ENCODE data around the gene MCRIP2. TPM values are rescaled to one million over a fixed set of nuclear protein-coding genes. Genes with fewer than 3 reads are reported as not detected.

Gene MCRIP2, protein sequence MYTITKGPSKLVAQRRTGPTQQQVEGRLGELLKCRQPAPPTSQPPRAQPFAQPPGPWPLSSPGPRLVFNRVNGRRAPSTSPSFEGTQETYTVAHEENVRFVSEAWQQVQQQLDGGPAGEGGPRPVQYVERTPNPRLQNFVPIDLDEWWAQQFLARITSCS
- total RNA-seq (2021): 22.4 and 27.1 TPM in 2 replicates
- percentile 43 among the genes with signal in this experiment for Bru-seq, nascent RNA
- BruChase-seq, experiment 1, labeled RNA remaining after a 2-hour chase: percentile 55 among the genes with signal in this experiment
- percentile 56 among the genes with signal in this experiment for BruChase-seq, experiment 2, labeled RNA remaining after a 6-hour chase
- long read RNA-seq, transcript MCRIP2-201 (5 exons, 946 nt): major isoform, 9 of 24 reads
- long read RNA-seq, transcript MCRIP2-203 (6 exons, 1,050 nt): minor isoform, 6 of 24 reads
- long read RNA-seq, partial matches to known transcripts: 2 of 24 reads
- long read RNA-seq, other reads (novel, unspliced or antisense): 3 of 24 reads

GRCh38 chr16:641326-642188 lies at the start of gene MCRIP2:
Gene MCRIP2 (plus strand): TSS chr16:641828. CDS start chr16:641992, 164 bp downstream.
- Histone ChIP-seq H3K4me1 (ENCODE audit: insufficient read depth, low read length, poor library complexity, severe bottlenecking) (peaks cover 10% of the 10 kb centered on the region), H3K27ac (ENCODE audit: low read depth, low read length, poor library complexity, severe bottlenecking) (peak within 1 kb of the TSS; percentile 61), H3K36me3 (ENCODE audit: insufficient read depth, low read length, poor library complexity, severe bottlenecking) (no peaks in the 10 kb centered on the region), H3K27me3 (replicated peaks; ENCODE audit: insufficient read depth, low read depth, low read length, poor library complexity) (no peaks in the 10 kb centered on the region), H3K9me3 (ENCODE audit: low read depth, low read length, poor library complexity, severe bottlenecking) (no peaks in the 10 kb centered on the region), H3K4me3 (ENCODE audit: low read depth, low read length, poor library complexity, severe bottlenecking) (peak within 1 kb of the TSS; percentile 77)
- ChIA-PET POLR2A (ENCODE audit: low non-redundant PET) (no interaction called here), CTCF (no interaction called here)
- intact Hi-C loops (cut with micrococcal nuclease; ENCODE audit: unreplicated experiment): no loop called here
- TF ChIP-seq, protein P1, sequence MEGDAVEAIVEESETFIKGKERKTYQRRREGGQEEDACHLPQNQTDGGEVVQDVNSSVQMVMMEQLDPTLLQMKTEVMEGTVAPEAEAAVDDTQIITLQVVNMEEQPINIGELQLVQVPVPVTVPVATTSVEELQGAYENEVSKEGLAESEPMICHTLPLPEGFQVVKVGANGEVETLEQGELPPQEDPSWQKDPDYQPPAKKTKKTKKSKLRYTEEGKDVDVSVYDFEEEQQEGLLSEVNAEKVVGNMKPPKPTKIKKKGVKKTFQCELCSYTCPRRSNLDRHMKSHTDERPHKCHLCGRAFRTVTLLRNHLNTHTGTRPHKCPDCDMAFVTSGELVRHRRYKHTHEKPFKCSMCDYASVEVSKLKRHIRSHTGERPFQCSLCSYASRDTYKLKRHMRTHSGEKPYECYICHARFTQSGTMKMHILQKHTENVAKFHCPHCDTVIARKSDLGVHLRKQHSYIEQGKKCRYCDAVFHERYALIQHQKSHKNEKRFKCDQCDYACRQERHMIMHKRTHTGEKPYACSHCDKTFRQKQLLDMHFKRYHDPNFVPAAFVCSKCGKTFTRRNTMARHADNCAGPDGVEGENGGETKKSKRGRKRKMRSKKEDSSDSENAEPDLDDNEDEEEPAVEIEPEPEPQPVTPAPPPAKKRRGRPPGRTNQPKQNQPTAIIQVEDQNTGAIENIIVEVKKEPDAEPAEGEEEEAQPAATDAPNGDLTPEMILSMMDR (conservative IDR thresholded peaks at IDR 0.05; ENCODE audit: low read depth, low read length): no peak
- no peak for TF ChIP-seq EZH2 (IDR thresholded peaks at IDR 0.05; ENCODE audit: borderline replicate concordance, low read depth, low read length, poor library complexity, severe bottlenecking)
- BruUV-seq (replicated peaks): no TSS peak
- peak; percentile 72 for DNase-seq (ENCODE audit: low spot score)

DNA sequence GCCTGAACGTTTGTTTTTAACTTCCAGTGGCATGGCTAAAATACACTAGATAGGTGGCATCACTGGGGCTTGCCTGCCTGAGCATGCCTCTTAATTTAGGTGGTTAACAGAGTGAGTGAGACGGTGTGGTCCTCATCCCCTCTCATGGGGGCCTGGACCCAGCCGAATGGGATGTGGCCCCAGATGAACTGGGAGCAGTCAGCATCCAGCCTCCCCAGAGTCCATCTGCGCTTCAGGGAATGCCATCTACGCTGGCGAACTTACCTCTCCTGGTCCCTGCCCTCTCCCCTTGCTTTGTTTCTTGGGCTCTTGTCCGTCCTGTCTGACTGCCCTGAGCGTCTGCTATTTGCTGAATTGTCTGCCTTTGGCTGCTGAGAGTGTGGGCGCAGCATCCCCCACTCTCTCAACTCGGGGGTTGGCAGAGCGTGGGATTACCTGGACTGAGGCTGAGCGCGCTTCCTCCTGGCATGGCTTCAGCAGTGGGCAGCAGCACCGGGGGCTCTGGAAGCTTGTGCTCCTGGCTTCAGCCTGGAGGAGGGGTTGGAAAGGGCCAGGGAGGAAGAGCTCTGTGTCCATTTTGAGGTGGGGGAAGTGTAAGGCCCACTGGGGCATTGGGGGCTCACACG lies 49.6 kb upstream of the MCRIP2 start:
- POLR2A ChIA-PET (ENCODE audit: low non-redundant PET): no interaction called here
- Histone ChIP-seq H3K27me3 (replicated peaks; ENCODE audit: insufficient read depth, low read depth, low read length, poor library complexity) (no peaks in the 10 kb centered on the region), H3K9me3 (ENCODE audit: low read depth, low read length, poor library complexity, severe bottlenecking) (no peaks in the 10 kb centered on the region), H3K36me3 (ENCODE audit: insufficient read depth, low read length, poor library complexity, severe bottlenecking) (peaks cover 5% of the 10 kb centered on the region), H3K27ac (ENCODE audit: low read depth, low read length, poor library complexity, severe bottlenecking) (no peak overlapping the region), H3K4me1 (ENCODE audit: insufficient read depth, low read length, poor library complexity, severe bottlenecking) (peaks cover 19% of the 10 kb centered on the region), H3K4me3 (ENCODE audit: low read depth, low read length, poor library complexity, severe bottlenecking) (no peak overlapping the region)
- DNase-seq (ENCODE audit: low spot score): no peak
- CTCF ChIA-PET: no interaction called here
- intact Hi-C loops (cut with micrococcal nuclease; ENCODE audit: unreplicated experiment): no loop called here
- TF ChIP-seq EZH2 (IDR thresholded peaks at IDR 0.05; ENCODE audit: borderline replicate concordance, low read depth, low read length, poor library complexity, severe bottlenecking): no peak
- TF ChIP-seq, protein P1 (conservative IDR thresholded peaks at IDR 0.05; ENCODE audit: low read depth, low read length): no peak
- BruUV-seq (replicated peaks): no TSS peak

- ChIA-PET CTCF (no interaction called here), POLR2A (ENCODE audit: low non-redundant PET) (no interaction called here)
- TF ChIP-seq, protein P1 (conservative IDR thresholded peaks at IDR 0.05; ENCODE audit: low read depth, low read length): no peak
- TF ChIP-seq EZH2 (IDR thresholded peaks at IDR 0.05; ENCODE audit: borderline replicate concordance, low read depth, low read length, poor library complexity, severe bottlenecking): no peak
- no TSS peak for BruUV-seq (replicated peaks)
- peaks cover 5% of the 10 kb centered on the region for H3K36me3 ChIP-seq (ENCODE audit: insufficient read depth, low read length, poor library complexity, severe bottlenecking)
- intact Hi-C loops (cut with micrococcal nuclease; ENCODE audit: unreplicated experiment): no loop called here
- H3K4me3 ChIP-seq (ENCODE audit: low read depth, low read length, poor library complexity, severe bottlenecking): no peak overlapping the region
- no peak for DNase-seq (ENCODE audit: low spot score)
- H3K9me3 ChIP-seq (ENCODE audit: low read depth, low read length, poor library complexity, severe bottlenecking): no peaks in the 10 kb centered on the region
- peak overlapping the region; percentile 30 for H3K27ac ChIP-seq (ENCODE audit: low read depth, low read length, poor library complexity, severe bottlenecking)
- H3K4me1 ChIP-seq (ENCODE audit: insufficient read depth, low read length, poor library complexity, severe bottlenecking): peaks cover 12% of the 10 kb centered on the region
- H3K27me3 ChIP-seq (replicated peaks; ENCODE audit: insufficient read depth, low read depth, low read length, poor library complexity): no peaks in the 10 kb centered on the region
These were observed 48.9 kb upstream of the MCRIP2 start for GRCh38 chr16:592518-593306.

Data from A673 (cell line).